H1 (cell line): ENCODE results near the gene CTCF. TPM values are rescaled to one million over a fixed set of nuclear protein-coding genes. Genes with fewer than 3 reads are reported as not detected.

ENCODE experiments used
- RBBP5 ChIP-seq: IDR thresholded peaks from 2 replicates; pipeline ENCODE4 v1.7.1; 2012; ENCODE audit warnings: low read depth, mild to moderate bottlenecking, inconsistent platforms, low read length, moderate library complexity, borderline replicate concordance
- polyA plus RNA-seq, 7 experiments: library from polyadenylated mRNA; depleted of rRNA in 3 of 7; stranded (reverse) in 5 of 7; unstranded in 2 of 7; fragments of >200 nt in 5 of 7; fragments of 200-250 nt in 2 of 7; gene quantifications; 1 replicate in 5 of 7; 2 replicates in 1 of 7; 4 replicates in 1 of 7; pipeline versions ENCODE4 v1.2.1 to v1.2.3, GENCODE V29; 2011 to 2013; ENCODE audit warnings: missing spikeins in 2 of 7, mixed read lengths in 2 of 7
- total RNA-seq: library from RNA; stranded (reverse); fragmentation: NEBNext Ultra II Directional; extraction: Animal tissue kit (Norgen Biotek cat#: 25700); gene quantifications from 2 replicates; pipeline ENCODE4 v1.2.1, GENCODE V29; 2021

Gene CTCF
- total and polyA plus RNA-seq, 2 of the 8 experiments (the other 6 are each of a cell fraction or from before 2014, with no cell fraction given), result 32.4 to 66.0 TPM

GRCh38 chr16:67656344-67657016, 94.2 kb downstream of the CTCF start (continued):
- TF ChIP-seq RBBP5, result no peak
